C4-2B (cell line): Measurements from ENCODE around the gene TMCC3.
A peak's percentile ranks its signal among the peaks of the same experiment; 100 is the strongest.

Source experiments
- H3K27ac ChIP-seq: fragments of 450-650 bp; 2 replicates; pipeline ENCODE4 v1.5.1; 2017
- ZFX ChIP-seq: fragments of 450-650 bp; IDR thresholded peaks from 2 replicates; pipeline ENCODE4 v1.6.1; 2017
- TF ChIP-seq, protein P1 (sequence below): fragments of 450-650 bp; conservative IDR thresholded peaks from 2 replicates; pipeline ENCODE4 v1.5.1; 2017; ENCODE audit warnings: mild to moderate bottlenecking

TMCC3 gene

DNA sequence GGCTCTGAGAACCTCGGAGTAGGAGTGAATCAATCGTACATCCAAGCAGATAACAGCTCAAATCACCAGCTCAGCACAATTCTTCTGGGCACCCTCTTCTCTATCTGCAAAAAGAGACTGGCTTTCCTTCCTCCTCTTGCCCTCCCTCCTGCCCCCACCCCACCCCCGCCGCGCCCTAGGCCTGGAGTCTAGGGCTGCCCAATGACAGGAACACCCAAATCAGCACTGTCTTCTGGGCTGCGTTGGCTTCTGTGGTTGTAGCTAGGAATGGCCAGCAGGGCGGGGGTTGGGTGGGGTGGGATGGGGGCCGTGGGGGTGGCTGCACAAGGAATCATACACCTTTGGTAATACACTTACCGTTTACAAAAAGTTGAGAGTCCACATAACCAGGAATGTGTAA is 28.0 kb upstream of the TMCC3 start:
- no peak overlapping the region for H3K27ac ChIP-seq
- TF ChIP-seq ZFX, result no peak
- TF ChIP-seq, protein P1, sequence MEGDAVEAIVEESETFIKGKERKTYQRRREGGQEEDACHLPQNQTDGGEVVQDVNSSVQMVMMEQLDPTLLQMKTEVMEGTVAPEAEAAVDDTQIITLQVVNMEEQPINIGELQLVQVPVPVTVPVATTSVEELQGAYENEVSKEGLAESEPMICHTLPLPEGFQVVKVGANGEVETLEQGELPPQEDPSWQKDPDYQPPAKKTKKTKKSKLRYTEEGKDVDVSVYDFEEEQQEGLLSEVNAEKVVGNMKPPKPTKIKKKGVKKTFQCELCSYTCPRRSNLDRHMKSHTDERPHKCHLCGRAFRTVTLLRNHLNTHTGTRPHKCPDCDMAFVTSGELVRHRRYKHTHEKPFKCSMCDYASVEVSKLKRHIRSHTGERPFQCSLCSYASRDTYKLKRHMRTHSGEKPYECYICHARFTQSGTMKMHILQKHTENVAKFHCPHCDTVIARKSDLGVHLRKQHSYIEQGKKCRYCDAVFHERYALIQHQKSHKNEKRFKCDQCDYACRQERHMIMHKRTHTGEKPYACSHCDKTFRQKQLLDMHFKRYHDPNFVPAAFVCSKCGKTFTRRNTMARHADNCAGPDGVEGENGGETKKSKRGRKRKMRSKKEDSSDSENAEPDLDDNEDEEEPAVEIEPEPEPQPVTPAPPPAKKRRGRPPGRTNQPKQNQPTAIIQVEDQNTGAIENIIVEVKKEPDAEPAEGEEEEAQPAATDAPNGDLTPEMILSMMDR, result no peak

DNA sequence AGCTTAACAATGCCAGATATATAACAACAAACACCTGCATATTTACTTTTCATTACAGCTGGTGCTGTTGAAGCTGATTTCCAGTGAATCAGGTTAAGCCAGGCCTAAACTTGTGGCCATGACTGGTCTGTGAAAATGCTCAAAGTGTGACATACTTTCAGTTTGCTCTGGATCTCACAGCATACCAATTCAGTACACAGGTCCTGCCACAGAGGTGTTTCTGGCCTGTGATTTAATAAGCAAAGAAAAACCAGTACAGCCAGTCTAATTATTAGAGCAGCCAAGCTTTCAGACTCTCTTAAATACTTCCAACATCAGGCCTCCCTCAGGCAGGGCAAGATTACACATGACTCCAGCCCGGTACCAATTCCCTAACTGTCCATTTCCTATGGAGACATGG is 27.4 kb upstream of the TMCC3 start:
- peak overlapping the region; percentile 43 for H3K27ac ChIP-seq
- TF ChIP-seq, protein P1, result no peak
- TF ChIP-seq ZFX, result no peak

DNA sequence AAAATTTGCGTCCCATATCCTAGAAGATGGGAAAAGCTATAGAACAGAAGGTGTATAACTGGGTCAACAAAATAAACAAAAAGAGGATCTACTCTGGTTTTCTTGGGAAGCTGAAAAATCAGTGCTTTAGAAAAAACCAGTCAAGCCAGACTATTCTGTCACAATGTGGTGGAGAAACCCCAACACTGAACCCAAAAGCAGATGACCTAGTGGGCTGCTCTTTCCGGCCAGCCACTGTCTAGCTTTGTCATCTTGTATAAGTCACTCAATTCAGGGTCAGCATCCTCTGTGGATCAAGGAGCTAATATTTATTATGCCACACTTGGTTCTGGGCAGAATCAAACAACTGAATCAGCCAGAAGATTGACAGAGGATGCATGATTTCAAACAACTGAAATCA is 26.6 kb upstream of the TMCC3 start:
- peak overlapping the region; percentile 43; the same call in 1 of the 2 replicates for H3K27ac ChIP-seq
- TF ChIP-seq, protein P1, result no peak
- TF ChIP-seq ZFX, result no peak

DNA sequence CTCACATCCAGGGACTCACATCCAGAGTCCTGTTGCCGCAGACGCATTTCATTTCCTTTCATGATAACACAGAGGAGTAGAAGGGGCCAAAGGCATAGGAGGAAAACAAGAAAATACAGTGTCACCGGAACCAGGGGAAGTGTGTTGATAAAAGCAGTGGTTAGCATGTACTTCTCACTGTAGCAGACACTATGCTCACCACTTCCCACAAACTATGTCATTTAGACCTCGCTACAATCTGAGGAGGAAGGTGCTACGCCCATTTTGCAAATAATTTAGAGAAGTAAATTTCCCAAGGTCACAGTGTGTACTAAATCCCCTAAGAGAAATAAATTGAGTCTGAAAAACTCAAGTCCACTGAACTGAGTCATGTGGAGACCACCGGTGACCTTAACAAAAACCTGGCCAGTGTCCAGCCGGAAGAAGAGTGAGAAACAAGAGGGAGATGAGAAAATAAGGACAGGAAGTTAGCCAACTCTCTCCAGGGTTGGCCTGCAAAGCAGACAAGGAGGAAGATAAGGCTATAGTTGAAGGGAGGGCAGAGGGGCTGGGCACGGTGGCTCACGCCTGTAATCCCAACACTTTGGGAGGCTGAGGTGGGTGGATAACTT is 25.8 kb upstream of the TMCC3 start:
- no peak overlapping the region for H3K27ac ChIP-seq
- TF ChIP-seq ZFX, result no peak
- TF ChIP-seq, protein P1, result no peak

DNA sequence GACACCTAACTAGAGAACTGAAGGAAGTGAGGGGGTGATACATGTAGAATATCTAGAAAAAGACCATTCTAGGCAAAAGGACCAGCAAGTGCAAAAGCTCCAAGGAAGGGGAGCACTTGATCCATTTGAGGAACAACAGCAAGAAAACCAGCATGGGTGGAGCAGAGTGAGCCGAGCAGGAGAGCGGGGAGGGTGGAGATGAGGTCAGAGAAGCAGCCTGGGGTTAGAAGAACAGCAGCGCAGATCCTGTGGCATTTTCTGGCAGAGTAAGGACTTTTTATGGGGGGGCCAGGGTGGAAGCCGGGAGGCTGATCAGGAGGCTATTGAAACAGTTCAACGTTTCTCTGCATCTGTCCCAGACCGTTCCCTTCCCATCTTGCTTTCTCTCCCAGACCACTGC is 24.5 kb upstream of the TMCC3 start:
- TF ChIP-seq, protein P1, result no peak
- TF ChIP-seq ZFX, result no peak
- H3K27ac ChIP-seq, result no peak overlapping the region

DNA sequence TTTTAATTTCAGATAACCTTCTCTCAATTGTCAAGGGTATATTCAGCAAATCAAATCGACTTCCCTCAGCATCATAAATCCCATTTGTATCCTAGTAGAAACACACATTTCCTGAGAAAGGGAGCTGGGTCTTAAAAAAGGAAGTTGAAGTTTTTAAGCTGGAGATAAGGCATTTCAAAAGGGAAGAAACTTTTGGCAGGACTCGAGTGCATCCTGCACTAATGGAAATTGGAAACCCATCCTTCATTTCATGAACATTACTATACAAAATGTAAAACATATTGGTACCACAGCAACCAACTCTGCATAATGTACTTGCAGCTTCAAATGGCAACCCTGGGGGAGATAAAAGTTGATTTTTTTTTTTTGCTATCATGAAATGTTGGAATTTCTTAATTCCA is 23.7 kb upstream of the TMCC3 start:
- TF ChIP-seq ZFX, result no peak
- TF ChIP-seq, protein P1, result no peak
- H3K27ac ChIP-seq, result no peak overlapping the region

DNA sequence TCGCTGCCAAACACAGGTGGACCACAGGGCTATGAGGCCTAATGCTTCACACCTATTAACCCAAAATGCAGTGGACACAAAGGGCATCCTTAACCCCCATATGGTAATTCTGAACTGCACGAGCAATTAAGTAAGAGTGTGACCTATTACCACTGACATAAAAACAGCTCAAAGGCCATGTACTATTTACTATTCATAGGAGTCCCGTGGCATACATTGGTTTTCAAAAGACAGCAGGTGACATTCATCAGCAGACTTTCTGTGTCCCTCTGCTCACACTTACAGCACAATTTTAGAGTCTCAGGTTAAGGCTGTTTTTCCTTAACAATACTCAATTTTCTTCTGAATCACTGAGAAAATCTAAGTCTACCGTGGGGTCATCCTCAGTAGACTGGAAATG is 23.1 kb upstream of the TMCC3 start:
- no peak overlapping the region for H3K27ac ChIP-seq
- TF ChIP-seq ZFX, result no peak
- TF ChIP-seq, protein P1, result no peak
